GM19043 (cell line): ENCODE data around the gene UQCRQ.
"Not testable (repeated sequence)": the region's sequence is repeated elsewhere in the genome, so short reads cannot be mapped to it uniquely, and the experiment has no call there.

ENCODE experiments used
- ATAC-seq: cut with Tn5 transposase; IDR thresholded peaks from one replicate; pipeline ENCODE4 v1.9.1; 2021; ENCODE audit warnings: low read depth; ENCODE audit not compliant: unreplicated experiment

The UQCRQ gene

GRCh38 chr5:132831095-132831860, 35.2 kb upstream of the UQCRQ start:
- no peak for ATAC-seq

- ATAC-seq: no peak
Observed at GRCh38 chr5:132832612-132833011, 33.8 kb upstream of the UQCRQ start.

GRCh38 chr5:132834057-132834456, 32.4 kb upstream of the UQCRQ start:
- ATAC-seq: no peak

GRCh38 chr5:132836852-132837251, 29.6 kb upstream of the UQCRQ start:
- no peak for ATAC-seq

GRCh38 chr5:132837868-132838267, 28.6 kb upstream of the UQCRQ start:
- ATAC-seq: no peak

GRCh38 chr5:132838516-132839282, 27.7 kb upstream of the UQCRQ start:
- ATAC-seq: no peak

- no peak for ATAC-seq
Observed at GRCh38 chr5:132839426-132840301, 26.8 kb upstream of the UQCRQ start.

- ATAC-seq: no peak
Observed at GRCh38 chr5:132840313-132840712, 26.1 kb upstream of the UQCRQ start.

GRCh38 chr5:132840896-132841295, 25.5 kb upstream of the UQCRQ start:
- ATAC-seq: no peak

- no peak for ATAC-seq
Observed at GRCh38 chr5:132841305-132841704, 25.1 kb upstream of the UQCRQ start.

- ATAC-seq: no peak
Observed at GRCh38 chr5:132848270-132848669, 18.2 kb upstream of the UQCRQ start.

- no peak for ATAC-seq
Observed at GRCh38 chr5:132849347-132849746, 17.1 kb upstream of the UQCRQ start.

- ATAC-seq: no peak
Observed at GRCh38 chr5:132850066-132850465, 16.4 kb upstream of the UQCRQ start.

GRCh38 chr5:132853323-132853722, 13.1 kb upstream of the UQCRQ start:
- ATAC-seq: no peak

GRCh38 chr5:132853790-132854189, 12.7 kb upstream of the UQCRQ start:
- ATAC-seq: no peak

- ATAC-seq: no peak
Observed at GRCh38 chr5:132854301-132854700, 12.1 kb upstream of the UQCRQ start.

GRCh38 chr5:132854992-132855391, 11.4 kb upstream of the UQCRQ start:
- not testable (repeated sequence) for ATAC-seq

GRCh38 chr5:132856011-132856410, 10.4 kb upstream of the UQCRQ start:
- no peak for ATAC-seq

GRCh38 chr5:132859889-132860437, 6.5 kb upstream of the UQCRQ start:
- ATAC-seq: no peak

GRCh38 chr5:132860742-132861141, 5.7 kb upstream of the UQCRQ start:
- no peak for ATAC-seq
